ENCODE results near the gene KIF20B.

DNA sequence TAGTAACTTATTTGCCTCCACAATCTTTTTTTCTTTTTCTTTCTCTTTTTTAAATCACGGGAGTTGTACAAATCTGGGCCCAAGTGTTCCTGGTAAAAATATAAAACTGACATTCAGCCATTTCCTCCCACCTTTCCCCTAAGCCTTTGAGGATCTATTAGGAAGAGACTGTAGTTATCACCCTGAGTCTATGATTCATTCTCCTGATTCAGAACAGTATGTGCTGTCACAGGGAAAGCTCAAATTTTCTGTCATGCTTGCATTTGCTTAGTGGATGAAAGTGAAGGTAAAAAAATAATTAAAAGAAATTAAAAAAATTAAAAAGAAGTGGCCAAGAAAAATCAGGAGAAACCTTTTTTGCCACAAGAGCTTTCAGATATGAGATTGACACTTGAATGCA is 71.7 kb downstream of the KIF20B start:
- TF ChIP-seq FOXA1 (IDR thresholded peaks at IDR 0.05) (no peak), NFRKB (IDR thresholded peaks at IDR 0.05) (no peak), BHLHE40 (IDR thresholded peaks at IDR 0.05; ENCODE audit: borderline replicate concordance) (no peak), FOXM1 (IDR thresholded peaks at IDR 0.05; ENCODE audit: borderline replicate concordance) (no peak), SUZ12 (IDR thresholded peaks at IDR 0.05) (no peak), SP1 (IDR thresholded peaks at IDR 0.05) (no peak), LEF1 (IDR thresholded peaks at IDR 0.05; ENCODE audit: borderline replicate concordance) (no peak), ELF4 (IDR thresholded peaks at IDR 0.05) (no peak), TARDBP (IDR thresholded peaks at IDR 0.05) (no peak)
